PFSK-1 (cell line): ENCODE results near the gene NTN3.

Experiments used
- FOXP2 ChIP-seq: optimal IDR thresholded peaks from 2 replicates; pipeline ENCODE3; 2011; ENCODE audit warnings: borderline replicate concordance, control low read depth, inconsistent platforms; ENCODE audit not compliant: insufficient read depth; ENCODE audit errors: extremely low read length, extremely low read depth
- POLR2AphosphoS5 ChIP-seq: IDR thresholded peaks from 2 replicates; pipeline ENCODE4 v1.6.1; 2012; ENCODE audit warnings: low read depth, mild to moderate bottlenecking, control low read depth, low read length, moderate library complexity
- SIN3A ChIP-seq: IDR thresholded peaks from 2 replicates; pipeline ENCODE4 v1.6.1; 2012; ENCODE audit warnings: mild to moderate bottlenecking, low read length, moderate library complexity, borderline replicate concordance; ENCODE audit not compliant: insufficient read depth
- TAF1 ChIP-seq: IDR thresholded peaks from 2 replicates; pipeline ENCODE4 v1.6.1; 2012; ENCODE audit warnings: low read length, control low read depth, borderline replicate concordance; ENCODE audit not compliant: insufficient read depth
- TF ChIP-seq, protein P1 (sequence below), 2 experiments: IDR thresholded peaks; 2 replicates each; pipeline versions ENCODE4 v1.6.1 to v1.8.0; 2011 to 2012; ENCODE audit warnings: low read depth in 2 of 2, low read length in 2 of 2, control low read depth in 1 of 2, inconsistent platforms in 1 of 2, mild to moderate bottlenecking in 1 of 2, moderate library complexity in 1 of 2; ENCODE audit not compliant: insufficient read depth in 1 of 2

NTN3 gene

DNA sequence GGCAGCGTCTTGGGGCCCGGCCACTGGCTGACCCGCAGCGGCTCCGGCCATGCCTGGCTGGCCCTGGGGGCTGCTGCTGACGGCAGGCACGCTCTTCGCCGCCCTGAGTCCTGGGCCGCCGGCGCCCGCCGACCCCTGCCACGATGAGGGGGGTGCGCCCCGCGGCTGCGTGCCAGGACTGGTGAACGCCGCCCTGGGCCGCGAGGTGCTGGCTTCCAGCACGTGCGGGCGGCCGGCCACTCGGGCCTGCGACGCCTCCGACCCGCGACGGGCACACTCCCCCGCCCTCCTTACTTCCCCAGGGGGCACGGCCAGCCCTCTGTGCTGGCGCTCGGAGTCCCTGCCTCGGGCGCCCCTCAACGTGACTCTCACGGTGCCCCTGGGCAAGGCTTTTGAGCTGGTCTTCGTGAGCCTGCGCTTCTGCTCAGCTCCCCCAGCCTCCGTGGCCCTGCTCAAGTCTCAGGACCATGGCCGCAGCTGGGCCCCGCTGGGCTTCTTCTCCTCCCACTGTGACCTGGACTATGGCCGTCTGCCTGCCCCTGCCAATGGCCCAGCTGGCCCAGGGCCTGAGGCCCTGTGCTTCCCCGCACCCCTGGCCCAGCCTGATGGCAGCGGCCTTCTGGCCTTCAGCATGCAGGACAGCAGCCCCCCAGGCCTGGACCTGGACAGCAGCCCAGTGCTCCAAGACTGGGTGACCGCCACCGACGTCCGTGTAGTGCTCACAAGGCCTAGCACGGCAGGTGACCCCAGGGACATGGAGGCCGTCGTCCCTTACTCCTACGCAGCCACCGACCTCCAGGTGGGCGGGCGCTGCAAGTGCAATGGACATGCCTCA lies 773 bp downstream of the NTN3 start:
- TF ChIP-seq POLR2AphosphoS5, result no peak
- TF ChIP-seq SIN3A, result no peak
- TF ChIP-seq FOXP2, result no peak
- TF ChIP-seq, protein P1, sequence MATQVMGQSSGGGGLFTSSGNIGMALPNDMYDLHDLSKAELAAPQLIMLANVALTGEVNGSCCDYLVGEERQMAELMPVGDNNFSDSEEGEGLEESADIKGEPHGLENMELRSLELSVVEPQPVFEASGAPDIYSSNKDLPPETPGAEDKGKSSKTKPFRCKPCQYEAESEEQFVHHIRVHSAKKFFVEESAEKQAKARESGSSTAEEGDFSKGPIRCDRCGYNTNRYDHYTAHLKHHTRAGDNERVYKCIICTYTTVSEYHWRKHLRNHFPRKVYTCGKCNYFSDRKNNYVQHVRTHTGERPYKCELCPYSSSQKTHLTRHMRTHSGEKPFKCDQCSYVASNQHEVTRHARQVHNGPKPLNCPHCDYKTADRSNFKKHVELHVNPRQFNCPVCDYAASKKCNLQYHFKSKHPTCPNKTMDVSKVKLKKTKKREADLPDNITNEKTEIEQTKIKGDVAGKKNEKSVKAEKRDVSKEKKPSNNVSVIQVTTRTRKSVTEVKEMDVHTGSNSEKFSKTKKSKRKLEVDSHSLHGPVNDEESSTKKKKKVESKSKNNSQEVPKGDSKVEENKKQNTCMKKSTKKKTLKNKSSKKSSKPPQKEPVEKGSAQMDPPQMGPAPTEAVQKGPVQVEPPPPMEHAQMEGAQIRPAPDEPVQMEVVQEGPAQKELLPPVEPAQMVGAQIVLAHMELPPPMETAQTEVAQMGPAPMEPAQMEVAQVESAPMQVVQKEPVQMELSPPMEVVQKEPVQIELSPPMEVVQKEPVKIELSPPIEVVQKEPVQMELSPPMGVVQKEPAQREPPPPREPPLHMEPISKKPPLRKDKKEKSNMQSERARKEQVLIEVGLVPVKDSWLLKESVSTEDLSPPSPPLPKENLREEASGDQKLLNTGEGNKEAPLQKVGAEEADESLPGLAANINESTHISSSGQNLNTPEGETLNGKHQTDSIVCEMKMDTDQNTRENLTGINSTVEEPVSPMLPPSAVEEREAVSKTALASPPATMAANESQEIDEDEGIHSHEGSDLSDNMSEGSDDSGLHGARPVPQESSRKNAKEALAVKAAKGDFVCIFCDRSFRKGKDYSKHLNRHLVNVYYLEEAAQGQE (IDR thresholded peaks at IDR 0.05; ENCODE audit: insufficient read depth in 1 of 2, low read depth in 2 of 2, low read length in 2 of 2), result no peak
- no peak for TF ChIP-seq TAF1

DNA sequence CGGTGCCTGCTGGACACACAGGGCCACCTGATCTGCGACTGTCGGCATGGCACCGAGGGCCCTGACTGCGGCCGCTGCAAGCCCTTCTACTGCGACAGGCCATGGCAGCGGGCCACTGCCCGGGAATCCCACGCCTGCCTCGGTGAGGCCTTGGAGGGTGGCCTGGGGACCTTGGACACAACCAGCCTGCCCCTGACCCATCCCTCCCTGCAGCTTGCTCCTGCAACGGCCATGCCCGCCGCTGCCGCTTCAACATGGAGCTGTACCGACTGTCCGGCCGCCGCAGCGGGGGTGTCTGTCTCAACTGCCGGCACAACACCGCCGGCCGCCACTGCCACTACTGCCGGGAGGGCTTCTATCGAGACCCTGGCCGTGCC lies 1.4 kb downstream of the NTN3 start:
- TF ChIP-seq TAF1 (no peak), FOXP2 (no peak), SIN3A (no peak), POLR2AphosphoS5 (no peak)
- TF ChIP-seq, protein P1 (IDR thresholded peaks at IDR 0.05; ENCODE audit: insufficient read depth in 1 of 2, low read depth in 2 of 2, low read length in 2 of 2), result no peak

DNA sequence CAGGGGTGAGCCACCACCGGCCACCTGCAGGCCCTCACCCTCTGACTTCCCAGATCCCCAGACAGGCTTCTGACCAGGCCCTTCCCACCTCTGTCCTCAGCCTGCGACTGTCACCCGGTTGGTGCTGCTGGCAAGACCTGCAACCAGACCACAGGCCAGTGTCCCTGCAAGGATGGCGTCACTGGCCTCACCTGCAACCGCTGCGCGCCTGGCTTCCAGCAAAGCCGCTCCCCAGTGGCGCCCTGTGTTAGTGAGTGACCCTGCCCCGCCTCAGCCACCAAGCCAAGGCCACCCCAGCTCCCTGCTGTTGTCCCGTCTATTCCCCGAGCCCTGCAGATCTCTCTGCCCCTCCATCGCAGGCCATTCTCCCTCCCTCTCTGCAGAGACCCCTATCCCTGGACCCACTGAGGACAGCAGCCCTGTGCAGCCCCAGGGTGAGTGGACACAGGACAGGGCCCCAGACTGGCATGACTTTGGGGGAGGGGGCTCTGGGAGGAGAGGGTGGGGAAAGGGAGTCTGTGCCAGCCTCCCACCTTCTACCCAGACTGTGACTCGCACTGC lies 1.9 kb downstream of the NTN3 start:
- TF ChIP-seq, protein P1 (IDR thresholded peaks at IDR 0.05; ENCODE audit: insufficient read depth in 1 of 2, low read depth in 2 of 2, low read length in 2 of 2), result no peak
- TF ChIP-seq TAF1 (no peak), FOXP2 (no peak), POLR2AphosphoS5 (no peak), SIN3A (no peak)

DNA sequence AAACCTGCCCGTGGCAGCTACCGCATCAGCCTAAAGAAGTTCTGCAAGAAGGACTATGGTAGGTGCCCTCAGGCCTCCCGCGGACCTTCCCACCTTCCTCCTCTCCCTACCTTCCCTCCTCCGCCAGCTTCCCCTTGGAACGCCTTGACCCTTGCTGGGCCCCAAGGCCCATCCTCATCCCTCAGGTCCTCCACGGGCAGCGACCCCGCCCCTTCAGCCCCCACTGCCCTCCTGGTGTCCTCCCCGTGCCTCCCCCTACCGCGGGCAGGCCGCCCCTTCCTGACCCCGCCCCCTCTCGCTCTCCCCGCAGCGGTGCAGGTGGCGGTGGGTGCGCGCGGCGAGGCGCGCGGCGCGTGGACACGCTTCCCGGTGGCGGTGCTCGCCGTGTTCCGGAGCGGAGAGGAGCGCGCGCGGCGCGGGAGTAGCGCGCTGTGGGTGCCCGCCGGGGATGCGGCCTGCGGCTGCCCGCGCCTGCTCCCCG lies 2.4 kb downstream of the NTN3 start:
- TF ChIP-seq, protein P1 (IDR thresholded peaks at IDR 0.05; ENCODE audit: insufficient read depth in 1 of 2, low read depth in 2 of 2, low read length in 2 of 2), result no peak
- TF ChIP-seq POLR2AphosphoS5 (no peak), SIN3A (no peak), TAF1 (no peak), FOXP2 (no peak)
